HG03280 (cell line): ENCODE data around the gene VAV1.
"Not testable (repeated sequence)": the region's sequence is repeated elsewhere in the genome, so short reads cannot be mapped to it uniquely, and the experiment has no call there.

ENCODE experiments used
- ATAC-seq: cut with Tn5 transposase; IDR thresholded peaks from one replicate; pipeline ENCODE4 v1.9.1; 2021; ENCODE audit warnings: mild to moderate bottlenecking, moderate library complexity; ENCODE audit not compliant: unreplicated experiment

The VAV1 gene

DNA sequence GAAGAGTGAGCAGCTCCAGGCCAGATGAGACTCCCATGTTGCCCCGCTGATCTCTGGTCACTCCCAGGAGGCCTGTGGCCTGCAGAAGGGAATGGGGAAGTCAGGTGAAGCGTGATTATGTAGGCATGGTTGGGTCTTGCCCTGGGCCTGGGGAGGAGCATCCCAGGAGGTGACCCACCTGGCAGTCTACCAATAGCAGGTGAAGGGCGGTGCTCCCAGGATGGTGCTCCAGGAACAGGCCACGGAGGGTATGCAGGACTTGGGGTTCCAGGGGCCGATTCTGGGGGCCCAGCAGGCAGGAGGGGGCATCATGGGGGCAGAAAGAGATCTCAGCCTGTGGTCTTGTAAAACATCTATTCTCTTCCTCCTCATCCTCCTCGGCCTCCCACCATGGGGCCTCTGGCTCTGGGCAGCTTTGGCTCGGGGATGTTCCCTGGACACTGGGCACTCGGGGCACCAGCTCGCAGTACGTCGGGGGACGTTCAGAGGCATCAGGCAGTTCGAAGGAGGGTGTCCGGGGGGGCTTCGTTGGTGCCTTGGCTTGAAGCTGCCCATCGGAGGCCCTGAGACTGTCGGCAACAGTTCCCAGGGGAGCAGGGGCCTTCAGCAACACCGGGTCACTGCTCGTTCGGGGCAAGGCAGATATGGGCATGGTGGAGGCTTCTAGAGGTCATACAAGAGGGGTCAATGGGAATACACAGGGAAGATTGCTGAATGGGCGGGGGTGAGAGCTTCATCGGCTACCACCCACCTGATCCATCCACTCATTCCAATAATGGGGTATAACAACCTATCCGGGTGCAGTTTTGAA, 17.6 kb upstream of the VAV1 start:
- no peak for ATAC-seq

DNA sequence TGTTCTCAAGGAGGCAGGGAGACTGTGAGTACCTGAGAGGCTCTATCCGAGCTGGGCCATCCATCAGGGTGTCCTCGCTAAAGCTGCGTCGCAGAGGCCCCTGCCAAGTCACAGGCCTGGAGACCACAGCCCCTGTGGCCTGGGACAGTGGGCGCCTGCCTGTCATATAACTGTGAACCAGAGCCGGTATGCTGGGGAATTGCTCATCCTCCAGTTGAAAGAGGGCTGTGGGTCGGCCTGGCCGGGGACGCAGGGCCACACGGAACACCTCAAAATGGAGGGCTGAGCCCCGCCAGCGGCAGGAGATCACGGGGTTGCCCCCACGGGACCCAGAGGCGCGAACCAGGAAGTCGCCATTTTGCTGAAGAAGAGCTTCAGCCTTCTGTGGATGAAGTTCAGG, 11.9 kb upstream of the VAV1 start:
- no peak for ATAC-seq

DNA sequence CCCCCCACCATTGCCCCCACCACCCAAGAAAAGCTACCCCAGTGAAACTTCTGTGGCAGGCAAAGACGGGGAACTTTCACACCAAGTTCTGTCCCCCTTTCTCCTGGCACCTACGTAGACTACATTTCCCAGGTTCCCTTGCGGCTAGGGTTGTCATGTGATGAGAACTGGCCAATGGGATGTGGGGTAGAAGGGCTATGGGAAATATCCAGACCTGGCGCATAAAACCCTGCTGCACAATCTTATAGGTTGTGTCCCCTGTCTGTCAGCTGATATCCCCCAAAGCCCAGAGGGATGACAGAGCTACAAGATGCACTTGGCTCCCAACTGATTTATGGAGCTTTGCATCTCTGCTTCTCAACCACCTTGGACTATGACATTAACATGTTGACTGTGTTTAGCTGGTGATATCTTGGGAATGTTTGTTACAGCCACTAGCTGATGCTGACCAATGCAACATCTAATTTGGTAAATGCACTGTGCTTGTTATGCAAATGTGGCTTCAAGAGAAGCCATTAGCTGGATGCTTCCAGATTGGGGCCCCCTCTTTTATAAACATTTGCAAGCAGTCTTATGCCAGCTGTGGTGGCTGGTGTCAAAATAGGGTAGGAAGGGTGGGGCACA, 11.3 kb upstream of the VAV1 start:
- no peak for ATAC-seq

DNA sequence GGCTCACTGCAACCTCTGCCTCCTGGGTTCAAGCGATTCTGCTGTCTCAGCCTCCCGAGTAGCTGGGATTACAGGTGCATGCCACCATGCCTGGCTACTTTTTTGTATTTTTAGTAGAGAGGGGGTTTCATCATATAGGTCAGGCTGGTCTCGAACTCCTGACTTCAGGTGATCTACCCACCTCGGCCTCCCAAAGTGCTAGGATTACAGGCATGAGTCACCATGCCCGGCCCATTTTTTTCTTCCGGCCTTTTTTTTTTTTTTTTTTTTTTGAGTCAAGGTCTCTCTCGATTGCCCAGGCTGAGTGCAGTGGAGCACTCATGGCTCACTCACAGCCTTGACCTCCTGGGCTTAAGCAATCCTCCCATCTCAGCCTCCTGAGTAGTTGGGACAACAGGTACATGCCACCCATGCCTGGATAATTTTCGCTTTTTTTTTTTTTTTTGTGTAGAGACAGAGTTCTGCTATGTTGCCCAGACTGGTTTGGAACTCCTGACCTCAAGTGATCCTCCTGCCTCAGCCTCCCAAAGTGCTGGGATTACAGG, 10.2 kb upstream of the VAV1 start:
- ATAC-seq: not testable (repeated sequence)

DNA sequence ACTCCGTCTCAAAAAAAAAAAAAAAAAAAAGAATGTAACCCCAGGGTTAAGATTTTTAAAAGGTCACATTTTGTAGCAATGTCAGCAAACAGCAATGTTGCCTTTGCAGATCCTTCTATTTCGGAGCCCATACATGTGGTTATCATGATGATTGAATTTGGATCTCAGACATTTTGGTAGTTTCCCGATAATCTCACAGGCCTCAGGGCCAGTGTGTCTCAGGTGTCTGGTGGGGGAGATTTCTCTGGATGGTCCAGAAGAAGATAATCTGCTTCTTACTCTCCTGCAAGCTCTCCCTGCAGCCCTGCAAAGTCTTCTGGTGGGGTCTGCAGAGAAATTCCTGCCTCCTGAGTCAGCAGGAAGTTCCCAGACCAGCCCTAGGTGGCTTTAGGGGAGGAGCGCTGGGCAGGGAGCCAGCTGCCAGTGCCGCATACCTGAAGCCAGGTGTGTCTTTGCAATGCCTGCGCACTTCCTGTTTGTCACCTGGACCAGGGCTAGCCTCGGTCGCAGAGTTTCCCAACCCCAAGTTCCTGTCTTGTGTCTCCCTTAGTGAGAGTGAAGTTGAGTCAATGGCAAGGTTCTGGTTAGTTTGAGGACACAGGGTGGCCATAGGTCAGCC, 6.7 kb upstream of the VAV1 start:
- ATAC-seq: no peak

DNA sequence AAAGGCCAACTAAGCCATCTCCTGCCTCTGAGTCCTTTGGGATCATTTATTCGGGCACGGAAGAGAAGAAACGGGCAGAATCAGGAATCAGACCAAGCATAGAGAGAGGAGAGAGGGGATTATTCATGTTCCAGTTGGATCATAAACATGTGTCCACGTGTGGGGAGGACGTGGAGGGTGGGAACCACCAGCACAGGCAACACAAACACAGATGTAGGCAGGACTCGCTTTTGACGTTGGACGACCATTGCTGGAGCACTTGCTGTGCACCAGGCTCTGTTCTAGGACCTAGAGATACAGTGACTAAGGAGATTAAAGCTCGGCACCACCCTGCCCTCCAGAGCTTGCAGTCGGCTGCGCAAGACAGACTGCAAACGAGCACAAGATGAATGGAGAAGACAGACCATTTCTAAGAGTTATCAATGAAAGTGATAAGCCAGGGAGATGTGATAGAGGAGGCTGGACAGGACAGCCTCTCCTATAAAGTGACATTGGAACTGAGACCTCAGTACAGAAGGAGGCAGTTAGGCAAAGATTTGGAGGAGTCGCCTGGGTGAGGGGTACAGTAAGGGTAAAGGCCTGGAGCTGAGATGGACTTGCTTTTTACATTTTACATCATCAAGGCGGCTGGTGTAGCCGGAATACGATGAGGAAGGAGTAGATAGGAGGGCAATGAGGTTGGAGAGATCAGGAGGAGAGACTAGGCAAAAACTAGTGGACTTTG, 6.0 kb upstream of the VAV1 start:
- no peak for ATAC-seq

DNA sequence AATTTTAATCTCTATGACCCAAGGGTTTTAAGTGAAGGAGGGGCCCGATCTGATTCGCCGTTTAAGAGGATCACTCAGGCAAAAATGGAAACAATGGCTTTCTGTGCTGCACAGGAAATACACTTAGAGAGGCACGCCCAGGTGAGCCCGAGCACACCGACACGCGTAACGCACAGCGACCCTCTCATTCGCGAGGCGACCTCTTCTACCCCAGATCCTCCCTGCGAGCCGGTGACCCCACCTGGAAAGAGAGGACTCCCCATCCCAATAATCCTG, 5.5 kb upstream of the VAV1 start:
- peak; percentile 24 for ATAC-seq

DNA sequence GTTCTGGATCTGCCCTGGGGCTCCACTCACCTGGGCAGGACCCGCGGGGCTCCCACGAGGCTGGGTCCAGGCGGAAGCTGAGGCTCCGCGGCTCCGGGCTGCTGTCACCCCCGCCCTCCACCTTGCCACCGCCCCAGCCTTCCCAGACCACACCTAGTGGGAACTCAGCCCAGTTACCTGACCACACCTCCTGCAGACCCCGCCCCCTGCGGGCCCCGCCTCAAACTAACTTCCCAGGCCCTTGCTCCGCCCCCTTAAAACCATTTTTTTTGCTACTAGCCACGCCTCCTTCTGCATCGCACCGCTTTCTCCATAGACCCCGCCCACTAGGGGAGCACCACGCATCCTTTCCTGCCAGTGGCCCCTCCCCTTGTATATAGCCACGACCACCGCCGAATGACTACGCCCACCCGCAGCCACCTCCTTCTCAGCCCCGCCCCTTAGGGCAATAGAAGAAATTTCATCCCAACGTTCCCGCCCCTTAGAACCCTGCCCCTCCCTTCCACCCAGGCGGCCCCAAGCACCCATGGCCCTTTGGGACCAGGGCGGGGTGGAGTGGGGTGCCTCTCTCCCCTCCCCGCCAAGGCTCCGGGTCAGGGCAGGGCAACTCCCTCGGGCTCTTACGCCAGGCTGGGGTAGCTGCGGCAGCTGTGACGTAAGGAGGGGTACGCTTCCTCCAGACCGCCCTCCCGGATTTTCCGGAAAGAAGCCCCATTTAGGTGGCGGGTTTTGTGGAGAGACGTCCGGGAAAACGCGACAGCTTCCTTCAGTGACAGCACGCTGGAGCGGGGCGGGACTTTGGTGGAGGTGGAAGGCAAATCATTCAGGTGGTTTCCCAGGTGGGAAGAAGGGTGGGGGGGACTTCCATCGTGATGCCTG, 4.9 kb upstream of the VAV1 start, which contains the start of gene SH2D3A:
Gene SH2D3A (minus strand): TSS at position 79 of the 879 bp plus-strand sequence. CDS start 3,687 bp downstream, outside the sequence.
- peak; percentile 75 for ATAC-seq

DNA sequence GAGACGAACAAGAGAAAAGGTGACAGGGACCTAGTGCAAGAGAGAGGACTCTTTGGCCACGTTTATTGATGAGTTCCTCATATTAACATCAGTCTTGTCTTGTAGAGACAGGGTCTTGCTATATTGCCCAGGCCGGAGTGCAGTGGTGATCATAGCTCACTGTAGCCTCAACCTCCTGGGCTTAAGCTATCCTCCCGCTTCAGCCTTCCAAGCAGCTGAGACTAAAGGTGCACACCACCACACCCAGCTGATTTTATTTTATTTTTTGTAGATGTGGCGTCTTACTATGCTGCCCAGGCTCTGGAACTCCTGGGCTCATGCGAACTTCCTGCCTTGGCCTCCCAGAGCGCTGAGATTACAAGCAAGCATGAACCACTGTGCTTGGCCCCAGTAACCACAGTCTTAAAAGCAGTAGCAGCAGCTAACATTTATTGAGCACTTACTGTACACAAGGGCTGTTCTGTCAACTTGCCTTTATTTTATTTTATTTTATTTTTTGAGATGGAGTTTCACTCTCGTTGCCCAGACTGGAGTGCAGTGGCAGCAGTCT, 4.2 kb upstream of the VAV1 start:
- no peak for ATAC-seq

DNA sequence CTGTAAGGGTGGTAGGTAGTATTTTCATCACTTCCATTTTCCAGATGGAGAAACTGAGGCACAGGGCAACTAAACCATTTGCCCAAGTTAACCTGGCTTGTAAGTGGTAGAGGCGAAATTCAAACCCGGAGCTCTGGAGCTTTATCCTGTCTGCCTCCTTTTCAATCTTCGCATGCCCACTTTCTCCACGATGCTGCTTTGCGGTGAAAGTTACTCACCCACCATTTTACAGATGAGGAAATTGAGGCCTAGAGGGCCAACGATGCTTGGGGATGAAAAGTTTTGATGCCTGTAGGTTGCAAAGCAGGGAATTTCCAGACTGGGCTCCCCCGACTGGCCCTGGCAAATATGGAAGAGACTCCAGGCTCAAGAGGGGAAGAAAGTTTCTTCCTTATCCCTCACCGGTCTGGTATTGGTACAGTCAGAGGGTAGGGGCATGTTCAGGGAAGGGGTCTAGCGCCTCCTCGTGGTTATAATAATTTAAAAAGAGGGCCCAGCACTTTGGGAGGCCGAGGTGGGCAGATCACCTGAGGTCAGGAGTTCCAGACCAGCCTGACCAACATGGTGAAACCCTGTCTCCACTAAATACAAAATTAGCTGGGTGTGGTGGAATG, 3.4 kb upstream of the VAV1 start:
- no peak for ATAC-seq

DNA sequence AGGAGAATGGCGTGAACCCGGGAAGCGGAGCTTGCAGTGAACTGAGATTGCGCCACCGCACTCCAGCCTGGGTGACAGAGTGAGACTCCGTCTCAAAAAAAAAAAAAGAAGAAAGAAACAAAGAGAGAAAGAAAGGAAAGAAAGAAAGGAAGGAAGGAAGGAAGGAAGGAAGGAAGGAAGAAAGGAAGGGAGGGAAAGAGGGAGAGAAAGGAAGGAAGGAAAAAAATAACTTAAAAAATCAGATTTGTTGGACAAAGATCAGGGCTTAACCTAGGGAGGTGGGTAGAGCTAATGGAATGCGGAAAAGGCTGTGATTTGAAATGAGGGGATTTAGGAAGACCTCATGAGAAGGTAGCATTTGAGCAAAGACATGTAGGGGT, 870 bp upstream of the VAV1 start:
- not testable (repeated sequence) for ATAC-seq

DNA sequence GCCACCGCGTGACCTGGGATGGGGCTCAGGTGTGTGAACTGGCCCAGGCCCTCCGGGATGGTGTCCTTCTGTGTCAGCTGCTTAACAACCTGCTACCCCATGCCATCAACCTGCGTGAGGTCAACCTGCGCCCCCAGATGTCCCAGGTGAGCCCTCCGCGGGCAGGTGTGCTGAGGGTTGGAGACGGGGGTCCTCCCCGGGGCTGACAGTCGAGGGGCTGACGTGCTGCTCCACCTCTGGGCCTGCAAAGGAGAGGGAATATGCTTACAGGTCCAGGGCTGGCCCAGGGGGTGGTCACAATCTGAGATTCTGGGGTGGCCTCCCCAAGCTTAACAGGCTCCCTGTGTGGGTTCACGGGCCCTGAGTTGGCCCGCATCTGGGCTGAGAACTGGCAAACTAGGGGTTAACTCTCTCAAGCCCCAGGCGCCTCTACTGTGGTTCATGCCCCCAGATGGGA, 386 bp downstream of the VAV1 start:
- no peak for ATAC-seq

DNA sequence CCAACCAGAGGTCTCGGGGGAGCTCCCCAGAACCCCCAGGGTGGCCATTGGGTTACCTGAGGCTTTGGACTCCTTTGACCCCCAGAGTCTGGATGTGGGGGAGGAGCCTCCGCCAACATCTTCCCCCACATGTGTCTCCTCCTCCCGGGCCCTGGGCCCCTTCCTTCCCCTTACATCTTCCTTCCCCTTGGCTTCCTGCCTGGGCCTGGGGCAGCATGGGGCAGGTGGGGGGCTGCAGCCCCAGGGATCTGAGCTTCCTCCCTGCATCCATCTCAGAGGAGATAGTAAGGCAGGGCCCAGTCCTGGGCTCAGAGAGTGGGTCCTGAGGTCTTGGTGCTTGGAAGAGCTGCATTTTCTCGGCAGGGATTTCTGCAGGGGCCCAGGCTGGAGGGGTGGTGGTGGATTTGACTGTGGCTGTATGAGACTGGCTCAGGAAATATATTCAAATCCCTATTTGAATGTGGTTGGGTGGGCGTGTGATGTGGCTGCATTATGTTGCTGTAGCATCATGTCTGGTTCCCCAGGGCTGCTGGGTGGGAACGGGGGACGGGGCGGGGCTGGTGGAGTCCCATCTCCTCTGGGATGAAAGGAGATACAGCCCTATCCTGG, 919 bp downstream of the VAV1 start:
- no peak for ATAC-seq

DNA sequence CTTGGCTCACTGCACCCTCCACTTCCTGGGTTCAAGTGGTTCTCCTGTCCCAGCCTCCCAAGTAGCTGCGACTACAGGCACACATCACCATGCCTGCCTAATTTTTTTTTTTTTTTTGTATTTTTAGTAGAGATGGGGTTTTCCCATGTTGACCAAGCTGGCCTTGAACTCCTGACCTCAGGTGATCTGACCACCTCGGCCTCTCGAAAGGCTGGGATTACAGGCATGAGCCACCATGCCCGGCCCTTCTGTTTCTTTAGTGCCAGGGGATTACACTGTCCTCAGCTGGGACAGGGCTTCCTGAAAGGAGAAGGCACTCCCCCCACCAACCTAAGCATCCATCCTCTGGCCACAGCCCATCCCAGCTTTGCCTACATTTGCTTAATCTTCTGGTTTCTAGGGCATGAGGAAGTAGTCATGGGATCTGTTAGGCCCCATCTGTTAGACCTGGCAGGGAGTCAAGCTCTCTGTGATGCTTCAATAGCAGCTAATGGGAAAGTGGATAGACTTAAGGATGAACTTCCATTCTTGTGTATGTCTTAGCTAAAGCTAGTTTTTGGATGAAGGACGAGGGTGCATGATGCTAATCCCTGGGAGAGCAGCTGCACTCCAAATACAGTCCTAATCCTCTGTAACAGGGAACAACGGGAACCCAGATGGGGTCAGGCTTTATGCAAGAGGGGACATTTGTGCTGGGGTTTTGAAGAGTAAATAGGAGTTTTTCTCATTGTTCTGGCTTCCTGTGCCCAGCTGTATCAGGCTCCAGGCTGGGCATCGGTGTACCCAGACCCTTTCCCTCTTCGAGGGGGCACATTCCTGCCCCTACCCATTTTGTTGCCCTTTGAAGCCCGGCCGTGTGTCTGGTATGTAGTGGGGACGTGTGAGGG, 2.6 kb downstream of the VAV1 start:
- ATAC-seq: no peak

DNA sequence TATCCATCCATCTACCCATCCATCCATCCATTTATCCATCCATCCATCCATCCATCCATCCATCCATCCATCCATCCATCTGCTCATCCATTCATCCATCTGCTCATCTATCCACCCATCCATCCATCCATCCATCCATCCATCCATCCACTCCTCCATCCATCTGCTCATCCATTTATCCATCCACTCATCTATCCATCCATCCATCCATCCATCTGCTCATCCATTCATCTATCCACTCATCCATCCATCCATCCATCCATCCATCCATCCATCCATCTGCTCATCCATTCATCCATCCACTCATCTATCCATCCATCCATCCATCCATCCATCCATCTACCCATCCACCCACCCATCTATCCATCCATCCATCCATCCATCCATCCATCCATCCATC, 3.5 kb downstream of the VAV1 start:
- not testable (repeated sequence) for ATAC-seq

DNA sequence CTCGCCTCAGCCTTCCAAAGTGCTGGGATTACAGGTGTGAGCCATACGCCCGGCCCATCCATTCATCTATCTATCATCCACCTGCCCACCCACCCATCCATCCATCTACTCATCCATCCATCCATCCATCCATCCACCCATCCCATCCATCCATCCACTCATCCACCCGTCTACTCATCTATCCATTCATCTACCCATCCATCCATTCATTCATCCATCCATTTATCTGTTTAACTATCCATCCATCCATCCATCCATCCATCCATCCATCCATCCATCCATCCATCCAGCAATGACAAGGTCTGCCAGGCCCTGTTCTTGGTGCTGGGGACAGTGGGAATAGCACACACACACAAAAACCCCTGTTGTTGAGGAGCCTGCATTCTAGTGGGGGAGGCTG, 4.5 kb downstream of the VAV1 start:
- ATAC-seq: no peak

DNA sequence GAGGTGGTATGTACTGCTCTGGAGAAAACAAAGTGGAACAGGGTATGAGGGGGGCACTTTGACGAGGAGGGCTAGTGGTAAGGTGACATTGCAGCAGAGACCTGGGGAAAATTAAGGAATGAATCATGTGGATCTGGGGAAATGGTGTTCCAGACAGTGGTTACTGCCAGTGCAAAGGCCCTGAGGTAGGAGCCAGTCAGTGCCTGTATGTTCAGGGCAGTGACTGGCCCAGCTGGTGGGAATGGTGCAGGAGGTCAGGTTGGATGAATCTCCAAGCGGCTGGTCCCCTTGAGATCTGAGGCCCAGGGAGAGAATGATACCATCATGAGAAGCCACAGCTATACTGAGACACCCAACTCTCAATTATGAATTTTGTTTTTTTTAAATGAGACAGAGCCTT, 4.9 kb downstream of the VAV1 start:
- no peak for ATAC-seq

DNA sequence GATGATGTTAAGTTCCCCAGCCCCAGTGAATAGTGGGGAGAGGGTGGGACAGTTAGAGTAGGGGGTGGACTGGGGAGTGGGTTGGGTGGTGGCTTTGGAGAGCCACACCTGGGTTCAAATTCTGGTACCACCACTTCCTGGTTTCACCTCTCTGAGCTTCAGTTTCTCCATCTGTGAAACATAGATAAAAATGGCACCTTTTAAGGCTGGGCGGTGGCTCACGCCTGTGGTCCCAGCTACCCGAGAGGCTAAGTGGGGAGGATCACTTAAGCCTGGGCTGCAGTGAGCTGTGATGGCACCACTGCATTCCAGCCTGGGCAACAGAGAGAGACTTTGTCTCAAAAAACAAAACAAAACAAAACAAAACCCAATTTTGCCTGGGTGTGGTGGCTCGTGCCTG, 5.9 kb downstream of the VAV1 start:
- no peak for ATAC-seq
